GM12878 (cell line): Measurements from ENCODE around the gene FSTL4. TPM values are rescaled to one million over a fixed set of nuclear protein-coding genes. Genes with fewer than 3 reads are reported as not detected.

Source experiments
- ATAC-seq: fragments of 200-7000 bp; cut with Tn5 transposase; 3 replicates; pipeline ENCODE4 v1.9.1; 2020; ENCODE audit warnings: mild to moderate bottlenecking, moderate library complexity
- BruUV-seq: library from RNA; stranded (reverse); fragments of 400-500 nt; replicated peaks from 2 replicates; lab custom pipeline; 2021; lab: Mats Ljungman, UMichigan
- CTCF ChIA-PET: fragments of 300-600 bp; sonication (Branson Sonifier 250); formaldehyde crosslinking; extraction: SDS; loops from one replicate; lab custom pipeline; 2021; ENCODE audit warnings: inconsistent platforms; lab: Yijun Ruan, JAX
- POLR2A ChIA-PET: fragments of 350-600 bp; formaldehyde crosslinking; extraction: SDS; loops from one replicate; lab custom pipeline; 2021; ENCODE audit warnings: inconsistent platforms; lab: Charles Lee
- RAD21 ChIA-PET: fragments of 300-600 bp; sonication (Branson Sonifier 250); formaldehyde crosslinking; loops from one replicate; lab custom pipeline; 2023; ENCODE audit warnings: antibody characterized with exemption; ENCODE audit not compliant: unreplicated experiment; lab: Charles Lee
- SMC1A ChIA-PET: fragments of 300-600 bp; sonication (Branson Sonifier 250); formaldehyde crosslinking; loops from one replicate; lab custom pipeline; 2023; ENCODE audit not compliant: unreplicated experiment, uncharacterized antibody; lab: Charles Lee
- DNase-seq: peaks from one replicate; pipeline ENCODE4 v3.0.0-alpha.2; 2011; ENCODE audit warnings: low read depth, low spot score
- FAIRE-seq: peaks from 3 replicates; lab custom pipeline; 2011; peaks lifted over from hg19 to GRCh38; lab: Jason Lieb, UNC
- H2AFZ ChIP-seq: 2 replicates; pipeline ENCODE4 v1.6.0; 2011; ENCODE audit warnings: low read depth, low read length, control low read depth; ENCODE audit not compliant: control insufficient read depth
- H3K27ac ChIP-seq: 2 replicates; pipeline ENCODE4 v1.5.1; 2011; ENCODE audit warnings: control low read depth; ENCODE audit not compliant: control insufficient read depth, insufficient read depth
- H3K27me3 ChIP-seq, 2 experiments: replicated peaks in 1 of 2; 2 replicates each; pipeline versions ENCODE4 v1.6.0 to v1.6.1; 2011; ENCODE audit warnings: low read length in 1 of 2; ENCODE audit not compliant: control insufficient read depth in 2 of 2, insufficient read depth in 2 of 2
- H3K36me3 ChIP-seq, 2 experiments: 2 replicates each; pipeline ENCODE4 v1.5.1; 2011; ENCODE audit warnings: low read length in 1 of 2; ENCODE audit not compliant: control insufficient read depth in 2 of 2, insufficient read depth in 2 of 2
- H3K4me1 ChIP-seq: 2 replicates; pipeline ENCODE4 v1.6.1; 2011; ENCODE audit warnings: mild to moderate bottlenecking, low read length, moderate library complexity, mixed read lengths; ENCODE audit not compliant: control insufficient read depth, insufficient read depth
- H3K4me2 ChIP-seq: 2 replicates; pipeline ENCODE4 v1.6.0; 2011; ENCODE audit warnings: control low read depth; ENCODE audit not compliant: control insufficient read depth, insufficient read depth
- H3K4me3 ChIP-seq: fragments of 200-600 bp; sonication (generic); 2 replicates; pipeline ENCODE4 v1.5.1; 2016
- H3K79me2 ChIP-seq: 2 replicates; pipeline ENCODE4 v1.6.0; 2011; ENCODE audit warnings: low read length; ENCODE audit not compliant: control insufficient read depth, insufficient read depth
- H3K9ac ChIP-seq: 2 replicates; pipeline ENCODE4 v1.8.0; 2011; ENCODE audit warnings: low read length, control low read depth, mixed read lengths; ENCODE audit not compliant: control insufficient read depth, insufficient read depth
- H3K9me3 ChIP-seq: replicated peaks from 3 replicates; pipeline ENCODE4 v1.5.1; 2011; ENCODE audit warnings: mild to moderate bottlenecking, low read length; ENCODE audit not compliant: control insufficient read depth, insufficient read depth
- H4K20me1 ChIP-seq: 2 replicates; pipeline ENCODE4 v1.6.0; 2011; ENCODE audit not compliant: control insufficient read depth, insufficient read depth
- BCL11A ChIP-seq: IDR thresholded peaks from 2 replicates; pipeline ENCODE4 v1.6.1; 2011; ENCODE audit warnings: low read depth, low read length
- ETV6 ChIP-seq, 2 experiments: fragments of 450-650 bp in 1 of 2; IDR thresholded peaks in 1 of 2; conservative IDR thresholded peaks in 1 of 2; 2 replicates each; pipeline ENCODE4 v1.6.1; 2014; ENCODE audit warnings: antibody characterized with exemption in 1 of 2, borderline replicate concordance in 1 of 2, low read depth in 1 of 2, mild to moderate bottlenecking in 1 of 2, moderate library complexity in 1 of 2
- GABPA ChIP-seq: IDR thresholded peaks from 2 replicates; pipeline ENCODE4 v1.6.1; 2014; ENCODE audit warnings: antibody characterized with exemption, low read depth, mild to moderate bottlenecking, inconsistent platforms
- RBBP5 ChIP-seq: fragments of 200-600 bp; sonication (generic); conservative IDR thresholded peaks from 2 replicates; pipeline ENCODE4 v1.6.1; 2016
- SREBF1 ChIP-seq: IDR thresholded peaks from 2 replicates; pipeline ENCODE4 v1.6.1; 2012; ENCODE audit warnings: mild to moderate bottlenecking, low read length
- WRNIP1 ChIP-seq: IDR thresholded peaks from 2 replicates; pipeline ENCODE4 v1.6.1; 2011; ENCODE audit warnings: low read depth, low read length, improper control_type of control experiment, borderline replicate concordance
- WGBS: methylation state at CpG from one replicate; pipeline ENCODE4 v1.1.6; 2016; ENCODE audit warnings: low lambda C conversion rate; ENCODE audit not compliant: insufficient replicate concordance, insufficient coverage; ENCODE audit errors: missing lambda C conversion rate; 5-methylcytosine and 5-hydroxymethylcytosine counted together
- in situ Hi-C: fragments of 300-500 bp; cut with MboI; formaldehyde crosslinking; loops from 9 replicates; pipeline ENCODE4 v1.14.3; 2018; ENCODE audit warnings: mixed read lengths
- intact Hi-C: fragments of 100-400 bp; cut with micrococcal nuclease; formaldehyde crosslinking; loops from one replicate; pipeline ENCODE4 v1.14.2; 2022; ENCODE audit not compliant: unreplicated experiment
- polyA plus RNA-seq, 11 experiments: library from polyadenylated mRNA; depleted of rRNA in 4 of 11; unstranded in 6 of 11; stranded (reverse) in 5 of 11; fragments of >200 nt; fragmentation: Nextera tagmentation in 4 of 11; fragmentation: Illumina TruSeq in 1 of 11; extraction: Ambion mirVana in 4 of 11; extraction: Trizol in 1 of 11; gene quantifications; 1 replicate in 1 of 11; 2 replicates in 10 of 11; pipeline versions ENCODE4 v1.2.1 to v1.2.3, GENCODE V29; 2011 to 2016; ENCODE audit warnings: inconsistent platforms in 2 of 11, missing spikeins in 2 of 11, low read depth in 1 of 11
- total RNA-seq, 4 experiments: library from RNA; depleted of rRNA in 3 of 4; stranded (reverse); fragments of >200 nt in 3 of 4; fragmentation: Illumina TruSeq in 1 of 4; extraction: Trizol in 1 of 4; gene quantifications; 2 replicates each; pipeline versions ENCODE4 v1.2.1 to v1.2.3, GENCODE V29; 2013 to 2021
- TF ChIP-seq, protein P1 (sequence below): fragments of 450-650 bp; IDR thresholded peaks from 2 replicates; pipeline ENCODE4 v1.6.1; 2017; ENCODE audit warnings: mild to moderate bottlenecking
- TF ChIP-seq, protein P2 (sequence below): fragments of 450-650 bp; formaldehyde crosslinking; IDR thresholded peaks from 2 replicates; pipeline ENCODE4 v1.4.0; 2020; ENCODE audit warnings: mild to moderate bottlenecking, moderate library complexity
- TF ChIP-seq, protein P3 (sequence below): fragments of 450-650 bp; IDR thresholded peaks from 2 replicates; pipeline ENCODE4 v1.6.1; 2017; ENCODE audit warnings: mild to moderate bottlenecking, moderate library complexity

Gene FSTL4
- total and polyA plus RNA-seq, 10 of the 15 experiments (the other 5 are each of a cell fraction or from before 2014, with no cell fraction given) = 0.01 to 0.79 (median 0.21) TPM; not detected in 6

GRCh38 chr5:133387091-133387490 is 225.2 kb downstream of the FSTL4 start (continued):
- TF ChIP-seq BCL11A = no peak
- TF ChIP-seq, protein P1, sequence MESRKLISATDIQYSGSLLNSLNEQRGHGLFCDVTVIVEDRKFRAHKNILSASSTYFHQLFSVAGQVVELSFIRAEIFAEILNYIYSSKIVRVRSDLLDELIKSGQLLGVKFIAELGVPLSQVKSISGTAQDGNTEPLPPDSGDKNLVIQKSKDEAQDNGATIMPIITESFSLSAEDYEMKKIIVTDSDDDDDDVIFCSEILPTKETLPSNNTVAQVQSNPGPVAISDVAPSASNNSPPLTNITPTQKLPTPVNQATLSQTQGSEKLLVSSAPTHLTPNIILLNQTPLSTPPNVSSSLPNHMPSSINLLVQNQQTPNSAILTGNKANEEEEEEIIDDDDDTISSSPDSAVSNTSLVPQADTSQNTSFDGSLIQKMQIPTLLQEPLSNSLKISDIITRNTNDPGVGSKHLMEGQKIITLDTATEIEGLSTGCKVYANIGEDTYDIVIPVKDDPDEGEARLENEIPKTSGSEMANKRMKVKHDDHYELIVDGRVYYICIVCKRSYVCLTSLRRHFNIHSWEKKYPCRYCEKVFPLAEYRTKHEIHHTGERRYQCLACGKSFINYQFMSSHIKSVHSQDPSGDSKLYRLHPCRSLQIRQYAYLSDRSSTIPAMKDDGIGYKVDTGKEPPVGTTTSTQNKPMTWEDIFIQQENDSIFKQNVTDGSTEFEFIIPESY = no peak
- TF ChIP-seq, protein P2, sequence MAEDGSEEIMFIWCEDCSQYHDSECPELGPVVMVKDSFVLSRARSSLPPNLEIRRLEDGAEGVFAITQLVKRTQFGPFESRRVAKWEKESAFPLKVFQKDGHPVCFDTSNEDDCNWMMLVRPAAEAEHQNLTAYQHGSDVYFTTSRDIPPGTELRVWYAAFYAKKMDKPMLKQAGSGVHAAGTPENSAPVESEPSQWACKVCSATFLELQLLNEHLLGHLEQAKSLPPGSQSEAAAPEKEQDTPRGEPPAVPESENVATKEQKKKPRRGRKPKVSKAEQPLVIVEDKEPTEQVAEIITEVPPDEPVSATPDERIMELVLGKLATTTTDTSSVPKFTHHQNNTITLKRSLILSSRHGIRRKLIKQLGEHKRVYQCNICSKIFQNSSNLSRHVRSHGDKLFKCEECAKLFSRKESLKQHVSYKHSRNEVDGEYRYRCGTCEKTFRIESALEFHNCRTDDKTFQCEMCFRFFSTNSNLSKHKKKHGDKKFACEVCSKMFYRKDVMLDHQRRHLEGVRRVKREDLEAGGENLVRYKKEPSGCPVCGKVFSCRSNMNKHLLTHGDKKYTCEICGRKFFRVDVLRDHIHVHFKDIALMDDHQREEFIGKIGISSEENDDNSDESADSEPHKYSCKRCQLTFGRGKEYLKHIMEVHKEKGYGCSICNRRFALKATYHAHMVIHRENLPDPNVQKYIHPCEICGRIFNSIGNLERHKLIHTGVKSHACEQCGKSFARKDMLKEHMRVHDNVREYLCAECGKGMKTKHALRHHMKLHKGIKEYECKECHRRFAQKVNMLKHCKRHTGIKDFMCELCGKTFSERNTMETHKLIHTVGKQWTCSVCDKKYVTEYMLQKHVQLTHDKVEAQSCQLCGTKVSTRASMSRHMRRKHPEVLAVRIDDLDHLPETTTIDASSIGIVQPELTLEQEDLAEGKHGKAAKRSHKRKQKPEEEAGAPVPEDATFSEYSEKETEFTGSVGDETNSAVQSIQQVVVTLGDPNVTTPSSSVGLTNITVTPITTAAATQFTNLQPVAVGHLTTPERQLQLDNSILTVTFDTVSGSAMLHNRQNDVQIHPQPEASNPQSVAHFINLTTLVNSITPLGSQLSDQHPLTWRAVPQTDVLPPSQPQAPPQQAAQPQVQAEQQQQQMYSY (CRISPR knock-in tag) = no peak
- TF ChIP-seq GABPA = no peak
- TF ChIP-seq, all 136 proteins: peak for 0

DNA sequence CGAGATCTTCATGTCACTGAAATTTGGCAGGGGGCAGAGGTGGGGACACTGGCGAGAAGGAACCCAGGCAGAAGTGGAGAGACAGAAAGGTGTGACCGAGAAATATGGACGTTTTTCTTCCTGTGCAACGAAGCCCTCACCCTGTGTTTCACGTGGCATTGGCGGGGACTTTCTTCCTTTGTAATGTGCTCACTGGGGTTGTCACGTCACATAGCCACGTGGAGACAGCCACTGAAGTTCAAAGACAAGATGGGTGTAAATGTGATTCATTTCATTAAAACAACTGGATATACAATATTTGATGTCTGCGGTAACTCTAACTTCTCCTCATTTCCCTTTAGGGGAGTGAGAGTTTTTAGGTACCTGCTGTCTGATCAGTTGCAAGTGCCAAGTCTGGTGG is 225.7 kb downstream of the FSTL4 start:
- CTCF ChIA-PET = no interaction called here
- TF ChIP-seq SREBF1 = no peak
- TF ChIP-seq WRNIP1 = no peak
- no peak for TF ChIP-seq ETV6 (conservative IDR thresholded peaks at IDR 0.05 in 1 of 2, IDR thresholded peaks at IDR 0.05 in 1 of 2; ENCODE audit: borderline replicate concordance in 1 of 2, low read depth in 1 of 2)
- no peak for TF ChIP-seq RBBP5
- TF ChIP-seq, protein P3, sequence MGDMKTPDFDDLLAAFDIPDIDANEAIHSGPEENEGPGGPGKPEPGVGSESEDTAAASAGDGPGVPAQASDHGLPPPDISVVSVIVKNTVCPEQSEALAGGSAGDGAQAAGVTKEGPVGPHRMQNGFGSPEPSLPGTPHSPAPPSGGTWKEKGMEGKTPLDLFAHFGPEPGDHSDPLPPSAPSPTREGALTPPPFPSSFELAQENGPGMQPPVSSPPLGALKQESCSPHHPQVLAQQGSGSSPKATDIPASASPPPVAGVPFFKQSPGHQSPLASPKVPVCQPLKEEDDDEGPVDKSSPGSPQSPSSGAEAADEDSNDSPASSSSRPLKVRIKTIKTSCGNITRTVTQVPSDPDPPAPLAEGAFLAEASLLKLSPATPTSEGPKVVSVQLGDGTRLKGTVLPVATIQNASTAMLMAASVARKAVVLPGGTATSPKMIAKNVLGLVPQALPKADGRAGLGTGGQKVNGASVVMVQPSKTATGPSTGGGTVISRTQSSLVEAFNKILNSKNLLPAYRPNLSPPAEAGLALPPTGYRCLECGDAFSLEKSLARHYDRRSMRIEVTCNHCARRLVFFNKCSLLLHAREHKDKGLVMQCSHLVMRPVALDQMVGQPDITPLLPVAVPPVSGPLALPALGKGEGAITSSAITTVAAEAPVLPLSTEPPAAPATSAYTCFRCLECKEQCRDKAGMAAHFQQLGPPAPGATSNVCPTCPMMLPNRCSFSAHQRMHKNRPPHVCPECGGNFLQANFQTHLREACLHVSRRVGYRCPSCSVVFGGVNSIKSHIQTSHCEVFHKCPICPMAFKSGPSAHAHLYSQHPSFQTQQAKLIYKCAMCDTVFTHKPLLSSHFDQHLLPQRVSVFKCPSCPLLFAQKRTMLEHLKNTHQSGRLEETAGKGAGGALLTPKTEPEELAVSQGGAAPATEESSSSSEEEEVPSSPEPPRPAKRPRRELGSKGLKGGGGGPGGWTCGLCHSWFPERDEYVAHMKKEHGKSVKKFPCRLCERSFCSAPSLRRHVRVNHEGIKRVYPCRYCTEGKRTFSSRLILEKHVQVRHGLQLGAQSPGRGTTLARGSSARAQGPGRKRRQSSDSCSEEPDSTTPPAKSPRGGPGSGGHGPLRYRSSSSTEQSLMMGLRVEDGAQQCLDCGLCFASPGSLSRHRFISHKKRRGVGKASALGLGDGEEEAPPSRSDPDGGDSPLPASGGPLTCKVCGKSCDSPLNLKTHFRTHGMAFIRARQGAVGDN = peak; percentile 55; the same call in 1 of the 2 replicates
- BruUV-seq = no TSS peak
- intact Hi-C loops = no loop called here
- H3K27me3 ChIP-seq = peaks cover 0 to 4% of the 10 kb centered on the region in 2 experiments; a peak in 2 of 4 replicates
- no peak for FAIRE-seq
- no peaks in the 10 kb centered on the region; the same call in 2 of the 3 replicates for H3K9me3 ChIP-seq
- H3K4me1 ChIP-seq = no peaks in the 10 kb centered on the region
- H4K20me1 ChIP-seq = no peaks in the 10 kb centered on the region
- no peak overlapping the region for H3K27ac ChIP-seq
- no peaks in the 10 kb centered on the region for H3K36me3 ChIP-seq
- WGBS = 9% methylated on average over 10 of the region's 10 CpGs
- RAD21 ChIA-PET = no interaction called here
- DNase-seq = no peak
- ATAC-seq = no peak
- SMC1A ChIA-PET = no interaction called here
- H3K9ac ChIP-seq = no peak overlapping the region
- no peaks in the 10 kb centered on the region for H3K79me2 ChIP-seq
- H3K4me2 ChIP-seq = no peak overlapping the region
- in situ Hi-C loops = no loop called here
- POLR2A ChIA-PET = no interaction called here
- H3K4me3 ChIP-seq = no peak overlapping the region
- H2AFZ ChIP-seq = no peak overlapping the region
